Stimulated activated naive CD8-positive, alpha-beta T cell treated with anti-CD3 and anti-CD28 coated beads, Interleukin-15, amount 100 ng/mL, for 72 hours (primary cell): Measurements from ENCODE around the gene ZNF385D.

ENCODE experiments used
- ATAC-seq: fragments of 150-1000 bp; cut with Tn5 transposase; 2 replicates; pipeline ENCODE4 v1.10.0; 2021; ENCODE audit warnings: mild to moderate bottlenecking, moderate library complexity
- DNase-seq, 2 donors: peaks; one replicate each; pipeline ENCODE4 v3.0.0; 2021 to 2022
- H3K27ac Mint-ChIP-seq, 2 donors: one replicate each; pipeline ENCODE4 v1.8.0; 2022; ENCODE audit warnings: mild to moderate bottlenecking in 2 of 2, mixed read lengths in 2 of 2, moderate library complexity in 2 of 2
- H3K27me3 Mint-ChIP-seq: one replicate; pipeline ENCODE4 v1.8.0; 2022; ENCODE audit warnings: mixed read lengths
- H3K4me1 Mint-ChIP-seq: one replicate; pipeline ENCODE4 v1.8.0; 2022; ENCODE audit warnings: mild to moderate bottlenecking, mixed read lengths
- H3K4me3 Mint-ChIP-seq, 2 donors: one replicate each; pipeline ENCODE4 v1.8.0; 2022; ENCODE audit warnings: mild to moderate bottlenecking in 2 of 2, mixed read lengths in 2 of 2, moderate library complexity in 1 of 2
- H3K9me3 Mint-ChIP-seq, 2 donors: one replicate each; pipeline ENCODE4 v1.8.0; 2022; ENCODE audit warnings: mixed read lengths in 2 of 2

Gene ZNF385D

DNA sequence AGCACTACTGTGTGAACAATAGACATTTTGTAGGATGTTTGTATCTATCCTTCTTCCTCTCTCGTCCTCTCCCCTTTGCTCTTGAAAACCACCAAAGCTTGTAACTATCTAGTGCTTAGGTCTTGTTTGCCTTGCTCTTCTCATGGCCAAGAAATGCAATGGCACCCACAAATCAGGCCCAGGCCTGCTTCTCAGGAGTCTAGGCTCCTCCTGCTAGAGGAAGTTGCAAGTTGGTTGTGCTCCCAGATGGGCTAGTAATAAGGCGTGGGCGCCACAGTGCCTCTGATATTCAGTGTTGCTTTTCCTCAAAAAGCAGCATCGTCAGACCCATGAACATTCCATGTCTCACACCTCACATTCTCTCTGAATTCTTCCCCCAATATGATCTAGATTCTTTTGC is 28.7 kb downstream of the ZNF385D start:
- no peaks in the 10 kb centered on the region for H3K27me3 Mint-ChIP-seq
- DNase-seq: no peak
- H3K27ac Mint-ChIP-seq: no peak overlapping the region
- no peak for ATAC-seq
- no peaks in the 10 kb centered on the region for H3K4me1 Mint-ChIP-seq
- no peak overlapping the region for H3K4me3 Mint-ChIP-seq
- H3K9me3 Mint-ChIP-seq: peaks cover 27 to 50% of the 10 kb centered on the region in 2 donors

DNA sequence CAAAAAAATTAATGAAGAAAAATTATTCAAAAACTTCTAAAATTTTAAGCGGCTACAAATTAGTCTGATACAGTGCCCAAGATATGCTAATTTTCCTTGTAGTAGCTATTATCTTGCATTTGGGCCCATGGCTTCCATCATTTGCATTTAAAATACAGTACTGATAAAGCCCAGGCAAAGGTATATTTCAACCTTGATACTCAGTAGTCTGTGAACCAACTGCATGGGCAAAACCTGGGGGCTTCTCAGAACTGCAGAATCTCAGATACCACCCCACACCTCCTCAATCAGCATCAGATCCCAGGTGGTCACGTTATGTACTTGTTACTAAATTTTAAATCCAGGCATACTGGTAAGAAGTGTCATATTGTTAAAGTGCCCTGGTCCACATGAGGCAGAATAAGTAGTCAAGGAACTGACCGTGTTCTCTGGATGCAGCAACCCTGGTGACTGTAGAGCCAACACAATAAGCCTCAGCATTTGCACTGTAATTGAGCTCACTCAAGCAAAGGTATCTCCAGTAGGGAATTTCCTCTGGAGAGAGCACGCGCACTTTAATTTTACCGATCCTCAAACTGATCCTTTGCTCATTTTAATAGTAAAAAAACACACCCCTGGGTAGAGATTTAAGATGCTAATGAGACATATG is 31.9 kb downstream of the ZNF385D start:
- Mint-ChIP-seq H3K27ac (no peak overlapping the region), H3K4me1 (no peaks in the 10 kb centered on the region), H3K27me3 (no peaks in the 10 kb centered on the region), H3K4me3 (no peak overlapping the region), H3K9me3 (peaks cover 16 to 31% of the 10 kb centered on the region in 2 donors)
- no peak for DNase-seq
- ATAC-seq: no peak

DNA sequence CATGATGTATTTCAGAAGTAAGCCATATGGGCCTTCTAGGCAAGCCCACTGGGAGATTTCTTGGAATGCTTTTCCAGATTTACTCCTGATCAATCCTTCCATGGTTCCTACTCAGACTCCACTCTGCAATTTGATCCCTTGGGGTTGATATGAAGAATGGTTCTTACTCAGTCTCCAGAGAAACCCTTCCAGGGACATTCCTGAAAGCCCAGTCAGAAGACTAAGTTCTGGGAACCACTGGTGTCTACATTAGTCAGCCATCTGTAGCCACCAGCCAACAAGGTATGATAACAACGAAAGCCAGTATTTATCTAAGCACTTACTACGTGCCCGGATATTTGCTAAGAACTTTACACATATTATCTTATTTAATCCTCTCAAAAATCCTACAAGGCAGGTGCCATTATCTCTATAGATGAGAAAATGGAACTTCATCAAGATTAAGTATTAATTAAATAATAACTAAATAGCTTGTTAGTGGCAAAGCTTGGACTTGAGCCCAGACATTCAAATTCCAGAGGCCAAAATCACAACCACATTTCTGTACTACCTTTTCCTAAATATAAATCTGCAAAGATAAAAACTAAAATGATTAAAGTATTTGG is 32.7 kb downstream of the ZNF385D start:
- ATAC-seq (no peak), DNase-seq (no peak)
- Mint-ChIP-seq H3K9me3 (peaks cover 11 to 23% of the 10 kb centered on the region in 2 donors), H3K4me3 (no peak overlapping the region), H3K27me3 (no peaks in the 10 kb centered on the region), H3K27ac (no peak overlapping the region), H3K4me1 (no peaks in the 10 kb centered on the region)

DNA sequence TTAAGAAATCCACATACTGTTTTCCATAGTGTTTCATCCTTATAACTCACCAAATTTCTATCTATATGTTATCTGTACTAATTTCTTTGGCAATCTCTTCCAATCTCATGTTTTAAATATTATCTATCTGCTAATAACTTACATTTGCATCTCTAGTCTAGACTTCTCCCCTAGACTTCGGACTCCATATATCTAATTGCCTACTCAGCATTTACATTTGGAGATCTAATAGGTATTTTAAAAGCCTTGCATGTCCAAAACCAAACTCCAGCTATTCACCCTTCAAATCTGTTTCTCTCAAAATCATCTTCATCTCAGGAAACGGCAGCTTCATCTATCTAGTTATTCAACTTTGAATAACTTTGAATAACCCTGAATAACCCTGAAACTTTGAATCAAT is 35.3 kb downstream of the ZNF385D start:
- no peak overlapping the region for H3K27ac Mint-ChIP-seq
- ATAC-seq (no peak), DNase-seq (no peak)
- no peaks in the 10 kb centered on the region for H3K4me1 Mint-ChIP-seq
- no peaks in the 10 kb centered on the region for H3K27me3 Mint-ChIP-seq
- H3K9me3 Mint-ChIP-seq: peaks cover 9 to 17% of the 10 kb centered on the region in 2 donors
- H3K4me3 Mint-ChIP-seq: no peak overlapping the region

DNA sequence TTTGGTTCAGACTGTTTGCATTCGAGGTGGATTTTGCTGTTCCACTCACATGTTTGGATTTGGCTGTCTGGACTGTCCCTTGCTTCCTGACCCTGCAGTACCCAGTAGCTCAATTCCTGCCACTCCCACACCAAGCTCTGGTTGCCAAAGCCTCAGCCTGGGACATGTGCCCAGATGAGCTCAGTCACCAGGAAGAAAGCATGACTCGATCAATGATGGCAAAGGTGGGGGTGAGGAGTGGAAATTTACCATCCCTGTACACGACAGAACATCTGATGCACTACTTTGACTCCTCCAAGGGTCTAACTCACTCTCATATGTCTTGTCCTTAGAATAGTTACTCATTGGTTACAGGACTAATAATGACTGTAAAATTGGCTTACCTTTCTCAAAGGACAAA is 45.2 kb downstream of the ZNF385D start:
- Mint-ChIP-seq H3K4me3 (no peak overlapping the region), H3K4me1 (no peaks in the 10 kb centered on the region), H3K27me3 (no peaks in the 10 kb centered on the region), H3K27ac (no peak overlapping the region), H3K9me3 (peaks cover 9 to 29% of the 10 kb centered on the region in 2 donors)
- DNase-seq (no peak), ATAC-seq (no peak)

DNA sequence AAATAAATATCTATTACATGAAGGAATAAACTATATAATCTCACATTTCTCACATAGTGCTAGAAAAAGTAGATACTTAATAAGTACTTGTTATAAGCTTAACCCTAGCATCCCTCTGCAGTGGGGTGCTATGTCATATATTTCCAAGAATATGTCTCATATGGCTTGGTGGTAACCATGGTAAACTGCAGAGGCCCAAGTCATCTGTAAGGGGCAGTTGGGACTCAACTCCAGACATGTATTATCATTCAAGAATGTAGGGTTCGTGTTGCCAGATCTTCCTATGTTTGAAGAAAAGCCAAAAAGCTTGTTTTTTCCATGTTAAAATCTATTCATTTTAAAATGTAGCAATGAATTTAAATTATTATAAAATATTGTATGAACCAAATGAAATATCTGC is 46.2 kb downstream of the ZNF385D start:
- Mint-ChIP-seq H3K27ac (no peak overlapping the region), H3K4me3 (no peak overlapping the region), H3K4me1 (no peaks in the 10 kb centered on the region), H3K27me3 (no peaks in the 10 kb centered on the region), H3K9me3 (peaks cover 9 to 29% of the 10 kb centered on the region in 2 donors)
- DNase-seq (no peak), ATAC-seq (no peak)

DNA sequence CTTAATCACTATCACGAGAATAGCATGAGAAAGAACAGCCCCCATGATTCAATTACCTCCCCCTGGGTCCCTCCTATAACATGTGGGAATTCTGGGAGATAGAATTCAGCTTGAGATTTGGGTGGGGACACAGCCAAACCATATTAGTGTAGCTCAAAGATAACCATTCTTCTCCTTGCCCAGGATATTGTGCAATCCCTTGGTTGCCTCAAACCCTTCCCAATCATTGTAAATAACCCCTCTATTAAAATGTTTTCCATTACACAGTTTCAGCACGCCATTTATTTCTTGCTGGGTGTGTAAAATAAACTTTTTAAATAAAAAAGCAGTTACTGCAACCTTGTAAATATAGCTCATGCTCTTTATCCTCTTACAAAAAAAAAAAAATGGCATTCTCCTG is 47.7 kb downstream of the ZNF385D start:
- H3K9me3 Mint-ChIP-seq: peaks cover 5 to 29% of the 10 kb centered on the region in 2 donors
- no peaks in the 10 kb centered on the region for H3K4me1 Mint-ChIP-seq
- ATAC-seq (no peak), DNase-seq (no peak)
- H3K27me3 Mint-ChIP-seq: no peaks in the 10 kb centered on the region
- H3K27ac Mint-ChIP-seq: no peak overlapping the region
- no peak overlapping the region for H3K4me3 Mint-ChIP-seq

DNA sequence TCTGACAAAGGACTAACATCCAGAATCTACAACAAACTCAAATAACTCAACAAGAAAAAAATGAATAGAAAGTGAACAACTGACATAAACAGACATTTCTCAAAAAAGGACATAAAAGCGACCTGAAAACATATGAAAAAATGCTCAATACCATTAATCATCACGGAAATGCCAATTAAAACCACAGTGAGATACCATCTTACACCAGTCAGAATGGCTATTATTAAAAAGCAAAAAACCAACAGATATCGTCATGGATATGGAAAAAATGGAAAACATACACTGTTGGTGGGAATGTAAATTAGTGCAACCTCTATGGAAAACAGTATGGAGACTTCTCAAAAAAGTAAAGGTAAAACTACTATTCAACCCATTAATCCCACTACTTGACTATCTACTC is 53.3 kb downstream of the ZNF385D start:
- peaks cover 8 to 16% of the 10 kb centered on the region in 2 donors for H3K9me3 Mint-ChIP-seq
- DNase-seq: no peak
- H3K4me3 Mint-ChIP-seq: no peak overlapping the region
- no peak overlapping the region for H3K27ac Mint-ChIP-seq
- no peak for ATAC-seq
- H3K4me1 Mint-ChIP-seq: no peaks in the 10 kb centered on the region
- no peaks in the 10 kb centered on the region for H3K27me3 Mint-ChIP-seq

DNA sequence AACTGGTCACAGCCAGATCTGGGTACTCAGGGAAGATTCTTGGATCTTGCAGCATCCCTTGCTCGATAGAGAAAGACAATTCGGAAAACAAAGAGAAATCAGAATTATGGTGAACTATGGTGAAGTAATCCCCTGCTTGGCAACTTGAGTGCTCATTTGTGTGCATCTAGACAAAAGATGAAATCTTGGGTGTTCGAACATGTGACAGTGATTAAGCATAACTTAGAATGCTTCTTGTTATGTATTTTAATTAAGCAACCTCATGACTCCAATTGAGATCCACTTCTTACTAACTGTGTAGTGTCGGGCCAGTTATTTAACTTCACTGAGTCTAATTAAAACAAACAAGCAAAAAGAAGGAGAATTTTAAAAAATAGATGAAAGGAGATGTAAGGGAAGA is 56.5 kb downstream of the ZNF385D start:
- Mint-ChIP-seq H3K4me1 (no peaks in the 10 kb centered on the region), H3K27me3 (no peaks in the 10 kb centered on the region), H3K4me3 (no peak overlapping the region), H3K27ac (no peak overlapping the region), H3K9me3 (peaks cover 21 to 35% of the 10 kb centered on the region in 2 donors)
- ATAC-seq (no peak), DNase-seq (no peak)

DNA sequence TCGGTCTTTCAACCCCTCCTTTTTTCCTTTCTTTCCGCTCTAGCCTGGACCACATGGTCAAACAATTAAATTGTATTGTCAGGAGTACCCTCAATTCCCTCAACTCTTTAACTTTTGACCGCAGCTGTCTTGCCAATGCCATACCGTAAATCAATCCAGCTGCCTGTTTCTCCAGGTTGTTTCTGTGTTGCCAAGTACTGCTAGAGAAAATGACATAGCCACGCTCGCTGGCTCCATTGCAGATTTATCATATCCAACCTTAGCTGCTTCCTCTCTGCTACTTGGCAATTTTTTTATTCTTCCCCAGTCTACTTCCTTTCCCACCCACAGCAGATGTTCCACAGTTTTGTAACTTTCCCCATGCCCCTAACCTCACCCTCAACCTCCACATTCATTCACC is 60.0 kb downstream of the ZNF385D start:
- H3K4me1 Mint-ChIP-seq: no peaks in the 10 kb centered on the region
- H3K27me3 Mint-ChIP-seq: no peaks in the 10 kb centered on the region
- ATAC-seq (no peak), DNase-seq (no peak)
- no peak overlapping the region for H3K27ac Mint-ChIP-seq
- H3K9me3 Mint-ChIP-seq: peaks cover 21 to 35% of the 10 kb centered on the region in 2 donors
- H3K4me3 Mint-ChIP-seq: no peak overlapping the region

DNA sequence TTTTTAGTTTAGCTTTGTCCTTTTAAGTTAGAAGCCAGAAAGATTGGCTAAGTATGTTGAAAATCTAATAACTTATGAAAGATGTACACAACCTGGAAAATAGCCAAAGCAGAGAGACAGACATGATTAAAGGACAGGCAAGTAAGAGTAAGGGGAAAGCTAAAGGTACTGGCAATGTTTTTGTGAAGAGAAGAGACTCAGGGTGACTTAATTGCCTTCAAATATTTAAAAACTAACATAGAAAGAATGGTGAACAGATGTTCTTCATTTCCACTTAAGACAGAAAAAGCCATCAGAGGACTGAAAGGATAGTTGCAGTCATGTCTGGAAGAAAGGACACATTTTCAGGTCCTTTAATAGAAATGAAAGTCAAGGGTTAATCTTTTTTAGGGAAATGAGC is 68.8 kb downstream of the ZNF385D start:
- H3K27me3 Mint-ChIP-seq: no peaks in the 10 kb centered on the region
- no peaks in the 10 kb centered on the region for H3K4me1 Mint-ChIP-seq

DNA sequence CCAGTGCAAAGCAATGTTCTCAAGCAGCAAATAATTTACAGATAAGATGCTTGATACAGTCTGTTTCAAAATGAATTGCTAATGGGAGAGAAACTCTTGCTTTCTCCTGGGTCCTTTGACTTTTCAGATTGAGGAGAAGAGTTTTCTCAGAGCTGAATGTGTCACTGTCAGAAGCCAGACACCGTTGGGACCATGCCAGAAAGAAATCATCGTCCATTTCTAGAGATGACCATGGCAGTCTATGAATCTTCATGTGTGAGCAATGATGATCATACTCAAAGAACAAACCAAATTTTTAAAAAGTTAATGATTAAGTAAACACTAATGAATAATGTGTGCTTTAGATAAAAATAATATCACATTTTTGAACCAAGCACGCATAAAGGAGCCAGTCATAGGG is 77.6 kb downstream of the ZNF385D start:
- Mint-ChIP-seq H3K27me3 (no peaks in the 10 kb centered on the region), H3K27ac (no peak overlapping the region)
- DNase-seq: no peak

More for the DNA sequence above, 68.8 kb downstream of the ZNF385D start:
- no peak overlapping the region for H3K4me3 Mint-ChIP-seq
- ATAC-seq (no peak), DNase-seq (no peak)
- H3K9me3 Mint-ChIP-seq: peaks cover 5 to 7% of the 10 kb centered on the region in 2 donors
- H3K27ac Mint-ChIP-seq: no peak overlapping the region

DNA sequence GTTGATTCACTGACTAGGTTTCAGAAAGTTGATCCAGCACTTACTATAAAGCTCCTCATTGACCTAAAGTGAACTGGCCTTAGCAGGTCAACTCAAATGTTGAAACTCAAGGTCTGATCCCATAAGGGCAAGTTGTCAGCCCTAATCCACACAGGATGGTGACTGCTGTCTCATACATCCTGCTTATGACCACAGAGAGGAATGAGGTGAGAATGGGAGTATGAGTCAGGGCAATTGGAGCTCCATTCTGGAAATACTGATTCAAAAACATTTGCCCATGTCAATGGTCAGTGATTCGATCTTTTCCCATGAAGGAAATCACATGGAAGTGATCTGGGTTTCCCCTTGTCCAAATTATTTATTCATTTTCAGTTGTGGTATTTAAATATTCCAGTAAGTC is 78.7 kb downstream of the ZNF385D start:
- H3K4me3 Mint-ChIP-seq: no peak overlapping the region
- H3K9me3 Mint-ChIP-seq: peaks cover 0 to 4% of the 10 kb centered on the region in 2 donors
- no peaks in the 10 kb centered on the region for H3K4me1 Mint-ChIP-seq
- DNase-seq: no peak
- no peak for ATAC-seq
- H3K27me3 Mint-ChIP-seq: no peaks in the 10 kb centered on the region
- no peak overlapping the region for H3K27ac Mint-ChIP-seq

More for the DNA sequence above, 77.6 kb downstream of the ZNF385D start:
- H3K9me3 Mint-ChIP-seq: peaks cover 0 to 9% of the 10 kb centered on the region in 2 donors
- ATAC-seq: no peak
- no peak overlapping the region for H3K4me3 Mint-ChIP-seq
- no peaks in the 10 kb centered on the region for H3K4me1 Mint-ChIP-seq

DNA sequence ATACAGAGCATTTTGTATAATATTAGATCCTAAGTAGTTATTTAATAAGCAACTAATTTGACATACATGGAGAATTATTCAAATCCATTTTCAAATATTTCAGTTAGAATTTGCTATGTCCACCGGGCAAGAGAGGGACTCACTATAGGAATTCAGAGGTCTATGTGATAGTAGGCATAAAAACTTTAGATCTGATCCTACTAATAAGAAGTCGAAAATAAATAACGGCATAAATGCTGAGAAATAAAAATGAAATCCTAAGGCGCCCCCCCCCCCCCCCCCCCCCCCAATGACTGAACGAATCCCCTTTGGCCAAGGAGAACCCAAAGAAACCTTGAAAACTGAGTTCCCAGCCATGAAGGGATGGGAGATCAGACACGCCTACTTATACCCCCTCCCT is 80.6 kb downstream of the ZNF385D start:
- no peaks in the 10 kb centered on the region for H3K4me1 Mint-ChIP-seq
- no peaks in the 10 kb centered on the region for H3K27me3 Mint-ChIP-seq
- DNase-seq (no peak), ATAC-seq (no peak)
- H3K27ac Mint-ChIP-seq: no peak overlapping the region
- peaks cover 0 to 4% of the 10 kb centered on the region in 2 donors for H3K9me3 Mint-ChIP-seq
- no peak overlapping the region for H3K4me3 Mint-ChIP-seq

DNA sequence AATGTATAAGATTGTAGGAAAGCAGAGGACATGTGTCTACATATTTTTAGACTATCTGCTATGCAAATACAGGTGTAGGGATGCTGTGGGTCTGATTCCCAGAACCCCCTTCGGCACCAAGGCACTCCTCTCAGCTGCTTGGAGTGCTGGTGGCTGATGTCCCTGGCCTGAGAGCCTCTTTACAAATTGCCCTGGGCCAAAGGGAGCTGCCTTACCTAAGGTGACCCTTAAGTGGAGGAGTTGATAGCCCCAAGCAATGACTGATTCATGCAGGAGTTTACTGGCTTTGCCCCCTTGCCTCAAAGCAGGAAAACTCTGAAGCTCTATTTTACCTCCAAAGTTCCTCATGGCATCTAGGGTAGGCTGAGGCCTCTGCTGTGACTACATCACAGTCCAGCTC is 83.0 kb downstream of the ZNF385D start:
- H3K4me1 Mint-ChIP-seq: no peaks in the 10 kb centered on the region
- H3K9me3 Mint-ChIP-seq: peaks cover 0 to 9% of the 10 kb centered on the region in 2 donors
- ATAC-seq: no peak
- no peak overlapping the region for H3K4me3 Mint-ChIP-seq
- H3K27me3 Mint-ChIP-seq: no peaks in the 10 kb centered on the region
- no peak overlapping the region for H3K27ac Mint-ChIP-seq
- no peak for DNase-seq

DNA sequence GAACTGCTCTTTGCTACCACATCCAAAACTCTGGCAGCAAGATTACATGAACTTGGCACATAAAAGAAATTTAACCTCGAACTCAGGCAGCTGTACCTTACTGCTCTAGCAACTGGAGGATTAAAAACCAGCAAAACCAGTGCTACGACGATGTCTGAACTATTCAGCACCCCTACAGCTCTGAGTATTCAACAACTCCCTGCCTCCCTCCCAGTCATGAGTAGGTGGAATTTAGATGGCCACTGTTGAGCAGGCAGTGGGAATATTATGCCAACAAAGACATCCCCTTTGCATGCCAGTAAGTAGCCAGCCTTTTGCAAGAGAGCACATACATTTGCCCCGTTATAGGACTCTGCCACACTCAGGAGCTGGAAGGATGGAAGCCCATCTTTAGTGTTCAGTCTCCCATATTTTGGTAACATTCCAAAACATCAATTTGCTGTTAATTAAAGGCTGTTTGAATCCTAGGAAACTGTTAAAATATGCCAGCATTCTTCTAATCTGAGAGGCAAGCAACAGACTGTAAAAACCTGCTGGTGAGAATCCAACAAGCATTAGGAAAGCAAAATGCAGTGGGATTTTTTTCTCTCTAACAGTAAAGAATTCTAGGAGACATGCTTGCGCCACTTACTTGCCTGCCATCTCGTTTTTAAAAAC is 85.4 kb downstream of the ZNF385D start:
- no peaks in the 10 kb centered on the region for H3K4me1 Mint-ChIP-seq
- no peak overlapping the region for H3K27ac Mint-ChIP-seq
- H3K9me3 Mint-ChIP-seq: peaks cover 0 to 9% of the 10 kb centered on the region in 2 donors
- no peak for ATAC-seq
- H3K4me3 Mint-ChIP-seq: no peak overlapping the region
- no peak for DNase-seq
- H3K27me3 Mint-ChIP-seq: no peaks in the 10 kb centered on the region
